Mammary epithelial cell (primary cell): ENCODE measurements around the gene C10orf71.

Experiments used
- CTCF ChIP-seq, 2 donors: IDR thresholded peaks in 1 of 2; conservative IDR thresholded peaks in 1 of 2; 2 replicates each; pipeline ENCODE4 v1.5.1; 2011 to 2012; ENCODE audit warnings: inconsistent platforms in 2 of 2, low read length in 2 of 2, mild to moderate bottlenecking in 2 of 2, control low read depth in 1 of 2, low read depth in 1 of 2; ENCODE audit not compliant: insufficient read depth in 1 of 2; ENCODE audit errors: extremely low read depth in 1 of 2
- EZH2 ChIP-seq: IDR thresholded peaks from 2 replicates; pipeline ENCODE4 v1.6.1; 2012; ENCODE audit warnings: low read length, inconsistent platforms, borderline replicate concordance

GRCh38 chr10:49275896-49276295 lies 23.1 kb upstream of the C10orf71 start:
- TF ChIP-seq CTCF (conservative IDR thresholded peaks at IDR 0.05 in 1 of 2, IDR thresholded peaks at IDR 0.05 in 1 of 2; ENCODE audit: extremely low read depth in 1 of 2, insufficient read depth in 1 of 2, low read depth in 1 of 2, low read length in 2 of 2) (no peak), EZH2 (peak; percentile 27)
